GM12878 (cell line): ENCODE results near the gene EPHB1. TPM values are rescaled to one million over a fixed set of nuclear protein-coding genes. Genes with fewer than 3 reads are reported as not detected.

Source experiments
- ATAC-seq: fragments of 200-7000 bp; cut with Tn5 transposase; 3 replicates; pipeline ENCODE4 v1.9.1; 2020; ENCODE audit warnings: mild to moderate bottlenecking, moderate library complexity
- BruUV-seq: library from RNA; stranded (reverse); fragments of 400-500 nt; replicated peaks from 2 replicates; lab custom pipeline; 2021; lab: Mats Ljungman, UMichigan
- CTCF ChIA-PET: fragments of 300-600 bp; sonication (Branson Sonifier 250); formaldehyde crosslinking; extraction: SDS; loops from one replicate; lab custom pipeline; 2021; ENCODE audit warnings: inconsistent platforms; lab: Yijun Ruan, JAX
- POLR2A ChIA-PET: fragments of 350-600 bp; formaldehyde crosslinking; extraction: SDS; loops from one replicate; lab custom pipeline; 2021; ENCODE audit warnings: inconsistent platforms; lab: Charles Lee
- RAD21 ChIA-PET: fragments of 300-600 bp; sonication (Branson Sonifier 250); formaldehyde crosslinking; loops from one replicate; lab custom pipeline; 2023; ENCODE audit warnings: antibody characterized with exemption; ENCODE audit not compliant: unreplicated experiment; lab: Charles Lee
- SMC1A ChIA-PET: fragments of 300-600 bp; sonication (Branson Sonifier 250); formaldehyde crosslinking; loops from one replicate; lab custom pipeline; 2023; ENCODE audit not compliant: unreplicated experiment, uncharacterized antibody; lab: Charles Lee
- DNase-seq: peaks from one replicate; pipeline ENCODE4 v3.0.0-alpha.2; 2011; ENCODE audit warnings: low read depth, low spot score
- FAIRE-seq: peaks from 3 replicates; lab custom pipeline; 2011; peaks lifted over from hg19 to GRCh38; lab: Jason Lieb, UNC
- H2AFZ ChIP-seq: 2 replicates; pipeline ENCODE4 v1.6.0; 2011; ENCODE audit warnings: low read depth, low read length, control low read depth; ENCODE audit not compliant: control insufficient read depth
- H3K27ac ChIP-seq: 2 replicates; pipeline ENCODE4 v1.5.1; 2011; ENCODE audit warnings: control low read depth; ENCODE audit not compliant: control insufficient read depth, insufficient read depth
- H3K27me3 ChIP-seq, 2 experiments: replicated peaks in 1 of 2; 2 replicates each; pipeline versions ENCODE4 v1.6.0 to v1.6.1; 2011; ENCODE audit warnings: low read length in 1 of 2; ENCODE audit not compliant: control insufficient read depth in 2 of 2, insufficient read depth in 2 of 2
- H3K36me3 ChIP-seq, 2 experiments: 2 replicates each; pipeline ENCODE4 v1.5.1; 2011; ENCODE audit warnings: low read length in 1 of 2; ENCODE audit not compliant: control insufficient read depth in 2 of 2, insufficient read depth in 2 of 2
- H3K4me1 ChIP-seq: 2 replicates; pipeline ENCODE4 v1.6.1; 2011; ENCODE audit warnings: mild to moderate bottlenecking, low read length, moderate library complexity, mixed read lengths; ENCODE audit not compliant: control insufficient read depth, insufficient read depth
- H3K4me2 ChIP-seq: 2 replicates; pipeline ENCODE4 v1.6.0; 2011; ENCODE audit warnings: control low read depth; ENCODE audit not compliant: control insufficient read depth, insufficient read depth
- H3K4me3 ChIP-seq: fragments of 200-600 bp; sonication (generic); 2 replicates; pipeline ENCODE4 v1.5.1; 2016
- H3K79me2 ChIP-seq: 2 replicates; pipeline ENCODE4 v1.6.0; 2011; ENCODE audit warnings: low read length; ENCODE audit not compliant: control insufficient read depth, insufficient read depth
- H3K9ac ChIP-seq: 2 replicates; pipeline ENCODE4 v1.8.0; 2011; ENCODE audit warnings: low read length, control low read depth, mixed read lengths; ENCODE audit not compliant: control insufficient read depth, insufficient read depth
- H3K9me3 ChIP-seq: replicated peaks from 3 replicates; pipeline ENCODE4 v1.5.1; 2011; ENCODE audit warnings: mild to moderate bottlenecking, low read length; ENCODE audit not compliant: control insufficient read depth, insufficient read depth
- H4K20me1 ChIP-seq: 2 replicates; pipeline ENCODE4 v1.6.0; 2011; ENCODE audit not compliant: control insufficient read depth, insufficient read depth
- SMAD1 ChIP-seq: fragments of 450-650 bp; IDR thresholded peaks from 2 replicates; pipeline ENCODE4 v1.6.1; 2018; ENCODE audit warnings: mild to moderate bottlenecking, low read depth; ENCODE audit not compliant: partially characterized antibody
- SPI1 ChIP-seq: IDR thresholded peaks from 2 replicates; pipeline ENCODE4 v1.6.1; 2011; ENCODE audit warnings: low read depth, mild to moderate bottlenecking, low read length, moderate library complexity, borderline replicate concordance; ENCODE audit not compliant: insufficient read depth
- SREBF2 ChIP-seq: IDR thresholded peaks from 2 replicates; pipeline ENCODE4 v1.6.1; 2012; ENCODE audit warnings: mild to moderate bottlenecking, low read length
- STAT3 ChIP-seq: IDR thresholded peaks from 2 replicates; pipeline ENCODE4 v1.6.1; 2011; ENCODE audit warnings: low read depth, low read length, improper control_type of control experiment
- ZNF687 ChIP-seq: fragments of 450-650 bp; IDR thresholded peaks from 2 replicates; pipeline ENCODE4 v1.6.1; 2017; ENCODE audit warnings: mild to moderate bottlenecking, moderate library complexity
- WGBS: methylation state at CpG from one replicate; pipeline ENCODE4 v1.1.6; 2016; ENCODE audit warnings: low lambda C conversion rate; ENCODE audit not compliant: insufficient replicate concordance, insufficient coverage; ENCODE audit errors: missing lambda C conversion rate; 5-methylcytosine and 5-hydroxymethylcytosine counted together
- in situ Hi-C: fragments of 300-500 bp; cut with MboI; formaldehyde crosslinking; loops from 9 replicates; pipeline ENCODE4 v1.14.3; 2018; ENCODE audit warnings: mixed read lengths
- intact Hi-C: fragments of 100-400 bp; cut with micrococcal nuclease; formaldehyde crosslinking; loops from one replicate; pipeline ENCODE4 v1.14.2; 2022; ENCODE audit not compliant: unreplicated experiment
- polyA plus RNA-seq, 11 experiments: library from polyadenylated mRNA; depleted of rRNA in 4 of 11; unstranded in 6 of 11; stranded (reverse) in 5 of 11; fragments of >200 nt; fragmentation: Nextera tagmentation in 4 of 11; fragmentation: Illumina TruSeq in 1 of 11; extraction: Ambion mirVana in 4 of 11; extraction: Trizol in 1 of 11; gene quantifications; 1 replicate in 1 of 11; 2 replicates in 10 of 11; pipeline versions ENCODE4 v1.2.1 to v1.2.3, GENCODE V29; 2011 to 2016; ENCODE audit warnings: inconsistent platforms in 2 of 11, missing spikeins in 2 of 11, low read depth in 1 of 11
- total RNA-seq, 4 experiments: library from RNA; depleted of rRNA in 3 of 4; stranded (reverse); fragments of >200 nt in 3 of 4; fragmentation: Illumina TruSeq in 1 of 4; extraction: Trizol in 1 of 4; gene quantifications; 2 replicates each; pipeline versions ENCODE4 v1.2.1 to v1.2.3, GENCODE V29; 2013 to 2021

The EPHB1 gene
- total and polyA plus RNA-seq, 10 of the 15 experiments (the other 5 are each of a cell fraction or from before 2014, with no cell fraction given) = 0.33 to 23.8 (median 1.2) TPM

GRCh38 chr3:134839422-134839821, 44.4 kb downstream of the EPHB1 start (continued):
- TF ChIP-seq ZNF687 = no peak
- TF ChIP-seq SREBF2 = no peak

GRCh38 chr3:134839990-134840389, 44.9 kb downstream of the EPHB1 start:
- DNase-seq = no peak
- H3K9ac ChIP-seq = no peak overlapping the region
- CTCF ChIA-PET = interaction anchor here (1.1 to 4.5 kb wide), 7 partner anchors 11 to 399 kb away, joined by 3 to 18 read pairs (median 8); partner anchors contain the start of gene EPHB1
- no TSS peak for BruUV-seq
- 0 out of 2 replicates have a peak, but pooled peaks have one; percentile 15 for TF ChIP-seq SPI1
- no peak for TF ChIP-seq STAT3
- TF ChIP-seq SMAD1 = no peak
- TF ChIP-seq, all 136 proteins: peak for 1
- RAD21 ChIA-PET = interaction anchor here (0.8 to 1.6 kb wide), 4 partner anchors 13 to 64 kb away, joined by 3 to 5 read pairs (median 4); no protein-coding TSS in a partner anchor
- peaks cover 13% of the 10 kb centered on the region for H3K79me2 ChIP-seq
- SMC1A ChIA-PET = interaction anchor here (0.8 to 3.8 kb wide), 9 partner anchors 10 to 545 kb away, joined by 3 to 17 read pairs (median 6); partner anchors contain the start of gene EPHB1
- peaks cover 3% of the 10 kb centered on the region; the same call in 2 of the 3 replicates for H3K9me3 ChIP-seq
- H2AFZ ChIP-seq = no peak overlapping the region
- no peak overlapping the region for H3K4me2 ChIP-seq
- no peaks in the 10 kb centered on the region for H3K27me3 ChIP-seq
- WGBS = 0% methylated on average over 1 of the region's 1 CpG
- H4K20me1 ChIP-seq = no peaks in the 10 kb centered on the region
- H3K36me3 ChIP-seq = no peaks in the 10 kb centered on the region; a peak in 2 of 4 replicates
- no peak overlapping the region for H3K27ac ChIP-seq
- in situ Hi-C loops (no loop called here), intact Hi-C loops (loop anchor here (5.0 kb wide), 1 partner anchor 43 kb away; the partner anchor contains the start of gene EPHB1)
- peak; percentile 13 for FAIRE-seq
- H3K4me3 ChIP-seq = no peak overlapping the region
- peak; percentile 94 for ATAC-seq
- POLR2A ChIA-PET = interaction anchor here (1.4 kb wide), 1 partner anchor 9 kb away, joined by 4 read pairs; no protein-coding TSS in a partner anchor
- H3K4me1 ChIP-seq = peaks cover 13% of the 10 kb centered on the region
